OCI-M2 (cell line): ENCODE data around the gene DYSF.
"Not testable (repeated sequence)": the region's sequence is repeated elsewhere in the genome, so short reads cannot be mapped to it uniquely, and the experiment has no call there.

Experiments used
- DNase-seq: peaks from one replicate; lab custom pipeline; 2025; ENCODE audit not compliant: unreplicated experiment; lab: John Stamatoyannopoulos, UW

The DYSF gene

GRCh38 chr2:71453404-71454220 lies at the start of gene DYSF:
DYSF (plus strand) TSS chr2:71453561.
- no peak for DNase-seq

- no peak for DNase-seq
Measured at GRCh38 chr2:71409611-71410010, 43.8 kb upstream of the DYSF start.

GRCh38 chr2:71410696-71411095 lies 42.7 kb upstream of the DYSF start:
- DNase-seq: no peak

GRCh38 chr2:71416866-71417265 lies 36.5 kb upstream of the DYSF start:
- not testable (repeated sequence) for DNase-seq

GRCh38 chr2:71417300-71418202 lies 35.8 kb upstream of the DYSF start:
- no peak for DNase-seq

GRCh38 chr2:71419145-71419544 lies 34.2 kb upstream of the DYSF start:
- no peak for DNase-seq

- no peak for DNase-seq
Measured at GRCh38 chr2:71419976-71420375, 33.4 kb upstream of the DYSF start.

- no peak for DNase-seq
Measured at GRCh38 chr2:71422786-71423185, 30.6 kb upstream of the DYSF start.

GRCh38 chr2:71423817-71424420 lies 29.4 kb upstream of the DYSF start:
- no peak for DNase-seq

GRCh38 chr2:71426721-71427120 lies 26.6 kb upstream of the DYSF start:
- no peak for DNase-seq

GRCh38 chr2:71428472-71429383 lies 24.6 kb upstream of the DYSF start:
- no peak for DNase-seq

GRCh38 chr2:71445142-71445541 lies 8.2 kb upstream of the DYSF start:
- not testable (repeated sequence) for DNase-seq

- DNase-seq: no peak
Measured at GRCh38 chr2:71446505-71446904, 6.9 kb upstream of the DYSF start.

GRCh38 chr2:71449343-71449742 lies 4.0 kb upstream of the DYSF start:
- no peak for DNase-seq

- no peak for DNase-seq
Measured at GRCh38 chr2:71451705-71452104, 1.7 kb upstream of the DYSF start.

- DNase-seq: peak; percentile 39
Measured at GRCh38 chr2:71452565-71452964, 796 bp upstream of the DYSF start.

- DNase-seq: no peak
Measured at GRCh38 chr2:71454221-71455010, 1.1 kb downstream of the DYSF start.

GRCh38 chr2:71455011-71455740 lies 1.8 kb downstream of the DYSF start:
- DNase-seq: no peak
